Spinal cord (tissue), 10 donors: ENCODE results near the gene ADGRV1. TPM values are rescaled to one million over a fixed set of nuclear protein-coding genes. Genes with fewer than 3 reads are reported as not detected.
"Not testable (repeated sequence)": the region's sequence is repeated elsewhere in the genome, so short reads cannot be mapped to it uniquely, and the experiment has no call there.

Source experiments
- DNase-seq, 6 donors: peaks; one replicate each; pipeline versions ENCODE4 v3.0.0 to v3.0.0-alpha.2; 2013 to 2015; ENCODE audit warnings: low spot score in 6 of 6, low read depth in 4 of 6
- H3K27ac ChIP-seq: one replicate; pipeline ENCODE4 v1.5.1; 2013; ENCODE audit warnings: low read depth, low read length, control low read depth
- H3K27me3 ChIP-seq: one replicate; pipeline ENCODE4 v1.6.1; 2013; ENCODE audit warnings: low read length; ENCODE audit not compliant: control insufficient read depth, insufficient read depth
- H3K36me3 ChIP-seq: one replicate; pipeline ENCODE4 v1.6.1; 2013; ENCODE audit warnings: low read length; ENCODE audit not compliant: control insufficient read depth, insufficient read depth
- H3K4me1 ChIP-seq: one replicate; pipeline ENCODE4 v1.6.1; 2013; ENCODE audit warnings: low read length; ENCODE audit not compliant: control insufficient read depth, insufficient read depth
- H3K4me3 ChIP-seq: one replicate; pipeline ENCODE4 v1.5.1; 2013; ENCODE audit warnings: low read depth, low read length, control low read depth
- H3K9me3 ChIP-seq: one replicate; pipeline ENCODE4 v1.6.1; 2013; ENCODE audit warnings: low read length; ENCODE audit not compliant: control insufficient read depth, insufficient read depth
- WGBS: methylation state at CpG from one replicate; pipeline ENCODE4 v1.1.5; 2013; ENCODE audit warnings: missing lambda C conversion rate; ENCODE audit not compliant: insufficient coverage; 5-methylcytosine and 5-hydroxymethylcytosine counted together
- polyA plus RNA-seq, 2 donors: library from polyadenylated mRNA; unstranded; fragments of 120-200 nt; gene quantifications; one replicate each; pipeline ENCODE4 v1.2.1, GENCODE V29; 2013; ENCODE audit not compliant: insufficient read length in 2 of 2
- total RNA-seq, 2 donors: library from RNA; depleted of rRNA in 1 of 2; stranded (reverse); fragments of 120-200 nt in 1 of 2; fragments of >200 nt in 1 of 2; gene quantifications; one replicate each; pipeline versions ENCODE4 v1.2.3 to v1.2.4, GENCODE V29; 2013 to 2014
- donor health status: healthy.

ADGRV1 gene
- total and polyA plus RNA-seq, 4 donors: 72.0 to 180 (median 108) TPM

- Histone ChIP-seq H3K36me3 (no peaks in the 10 kb centered on the region), H3K4me3 (no peak overlapping the region), H3K9me3 (no peaks in the 10 kb centered on the region), H3K27me3 (no peaks in the 10 kb centered on the region), H3K27ac (no peak overlapping the region), H3K4me1 (no peaks in the 10 kb centered on the region)
- peak; percentile 57 to 95 (median 70) for DNase-seq
- no CpG with 5 or more reads among the region's 4 CpGs for WGBS
Measured at GRCh38 chr5:90783460-90784333, 225.1 kb downstream of the ADGRV1 start.

GRCh38 chr5:90786756-90787155, 228.2 kb downstream of the ADGRV1 start:
- H3K4me3 ChIP-seq: no peak overlapping the region
- DNase-seq: no peak
- no peaks in the 10 kb centered on the region for H3K36me3 ChIP-seq
- H3K27me3 ChIP-seq: no peaks in the 10 kb centered on the region
- no peaks in the 10 kb centered on the region for H3K4me1 ChIP-seq
- no peaks in the 10 kb centered on the region for H3K9me3 ChIP-seq
- H3K27ac ChIP-seq: no peak overlapping the region
- 87% methylated on average over 4 of the region's 4 CpGs for WGBS

GRCh38 chr5:90792725-90793124, 234.1 kb downstream of the ADGRV1 start:
- DNase-seq: no peak
- H3K36me3 ChIP-seq: peaks cover 9% of the 10 kb centered on the region
- WGBS: no CpG with 5 or more reads among the region's 3 CpGs
- H3K4me3 ChIP-seq: no peak overlapping the region
- no peaks in the 10 kb centered on the region for H3K4me1 ChIP-seq
- no peak overlapping the region for H3K27ac ChIP-seq
- H3K27me3 ChIP-seq: no peaks in the 10 kb centered on the region
- peaks cover 2% of the 10 kb centered on the region for H3K9me3 ChIP-seq

GRCh38 chr5:90793183-90793582, 234.6 kb downstream of the ADGRV1 start:
- peaks cover 2% of the 10 kb centered on the region for H3K9me3 ChIP-seq
- DNase-seq: no peak
- no peaks in the 10 kb centered on the region for H3K27me3 ChIP-seq
- no peaks in the 10 kb centered on the region for H3K4me1 ChIP-seq
- peaks cover 9% of the 10 kb centered on the region for H3K36me3 ChIP-seq
- WGBS: no CpG with 5 or more reads among the region's 2 CpGs
- H3K27ac ChIP-seq: no peak overlapping the region
- H3K4me3 ChIP-seq: no peak overlapping the region

- WGBS: 100% methylated on average over 1 of the region's 2 CpGs
- not testable (repeated sequence) for H3K4me1 ChIP-seq, H3K9me3 ChIP-seq, H3K36me3 ChIP-seq, H3K27ac ChIP-seq, H3K27me3 ChIP-seq, DNase-seq, H3K4me3 ChIP-seq
Measured at GRCh38 chr5:90796919-90797318, 238.3 kb downstream of the ADGRV1 start.

- not testable (repeated sequence) for DNase-seq, H3K4me1 ChIP-seq, H3K36me3 ChIP-seq, H3K27ac ChIP-seq, H3K9me3 ChIP-seq, H3K27me3 ChIP-seq, H3K4me3 ChIP-seq
- WGBS: no CpG with 5 or more reads among the region's 1 CpG
Measured at GRCh38 chr5:90800082-90800481, 241.5 kb downstream of the ADGRV1 start.

- H3K4me1 ChIP-seq, H3K4me3 ChIP-seq, H3K27me3 ChIP-seq, DNase-seq, H3K9me3 ChIP-seq, H3K36me3 ChIP-seq, H3K27ac ChIP-seq: not testable (repeated sequence)
- WGBS: no CpG with 5 or more reads among the region's 3 CpGs
Measured at GRCh38 chr5:90800515-90800914, 241.9 kb downstream of the ADGRV1 start.

- Histone ChIP-seq H3K9me3 (peaks cover 2% of the 10 kb centered on the region), H3K27me3 (no peaks in the 10 kb centered on the region), H3K36me3 (no peaks in the 10 kb centered on the region), H3K4me3 (no peak overlapping the region), H3K27ac (no peak overlapping the region), H3K4me1 (no peaks in the 10 kb centered on the region)
- peak in 2 of 6 donors; percentile 53 to 77 for DNase-seq
- WGBS: 33% methylated on average over 2 of the region's 6 CpGs
Measured at GRCh38 chr5:90802474-90803317, 244.1 kb downstream of the ADGRV1 start.

GRCh38 chr5:90803381-90803780, 244.8 kb downstream of the ADGRV1 start:
- H3K27me3 ChIP-seq: no peaks in the 10 kb centered on the region
- no peak overlapping the region for H3K27ac ChIP-seq
- no CpG with 5 or more reads among the region's 4 CpGs for WGBS
- H3K36me3 ChIP-seq: no peaks in the 10 kb centered on the region
- H3K4me3 ChIP-seq: no peak overlapping the region
- H3K9me3 ChIP-seq: peaks cover 2% of the 10 kb centered on the region
- no peaks in the 10 kb centered on the region for H3K4me1 ChIP-seq
- no peak for DNase-seq
